HG03520 (cell line): ENCODE data around the gene SMARCA4.
"Not testable (repeated sequence)": the region's sequence is repeated elsewhere in the genome, so short reads cannot be mapped to it uniquely, and the experiment has no call there.

ENCODE experiments used
- ATAC-seq: cut with Tn5 transposase; IDR thresholded peaks from one replicate; pipeline ENCODE4 v1.9.1; 2021; ENCODE audit warnings: mild to moderate bottlenecking, moderate library complexity; ENCODE audit not compliant: unreplicated experiment

The SMARCA4 gene

DNA sequence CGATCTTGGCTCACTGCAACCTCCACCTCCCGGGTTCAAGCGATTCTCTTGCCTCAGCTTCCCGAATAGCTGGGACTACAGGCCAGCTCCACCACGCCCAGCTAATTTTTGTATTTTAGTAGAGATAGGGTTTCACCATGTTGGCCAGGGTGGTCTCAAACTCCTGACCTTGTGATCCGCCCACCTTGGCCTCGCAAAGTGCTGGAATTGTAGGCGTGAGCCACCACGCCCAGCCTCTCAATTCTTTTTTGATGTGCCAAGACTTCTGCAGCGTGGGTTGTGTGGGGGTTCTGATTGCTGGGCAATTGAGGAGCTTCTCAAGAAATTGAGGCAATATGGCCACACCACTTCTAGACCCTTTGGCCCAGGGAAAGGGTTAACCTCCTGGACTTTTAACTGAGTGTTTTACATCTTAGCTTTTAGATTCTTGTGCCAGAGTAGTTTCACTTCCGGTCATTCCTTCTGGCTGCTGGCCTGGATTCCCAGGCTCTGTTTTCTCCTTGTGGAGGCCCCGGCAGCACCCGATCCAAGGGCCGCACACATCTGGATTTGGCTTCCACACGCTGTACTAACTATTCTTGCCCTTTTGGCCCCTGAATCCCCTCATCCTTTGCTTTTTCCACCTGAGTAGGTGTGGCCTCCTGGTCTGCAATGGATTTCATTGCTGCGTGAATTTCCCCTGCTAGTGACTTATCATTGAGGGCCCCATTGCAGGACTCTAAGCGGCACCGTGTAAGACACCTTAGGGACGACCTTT, 14.7 kb downstream of the SMARCA4 start:
- no peak for ATAC-seq

DNA sequence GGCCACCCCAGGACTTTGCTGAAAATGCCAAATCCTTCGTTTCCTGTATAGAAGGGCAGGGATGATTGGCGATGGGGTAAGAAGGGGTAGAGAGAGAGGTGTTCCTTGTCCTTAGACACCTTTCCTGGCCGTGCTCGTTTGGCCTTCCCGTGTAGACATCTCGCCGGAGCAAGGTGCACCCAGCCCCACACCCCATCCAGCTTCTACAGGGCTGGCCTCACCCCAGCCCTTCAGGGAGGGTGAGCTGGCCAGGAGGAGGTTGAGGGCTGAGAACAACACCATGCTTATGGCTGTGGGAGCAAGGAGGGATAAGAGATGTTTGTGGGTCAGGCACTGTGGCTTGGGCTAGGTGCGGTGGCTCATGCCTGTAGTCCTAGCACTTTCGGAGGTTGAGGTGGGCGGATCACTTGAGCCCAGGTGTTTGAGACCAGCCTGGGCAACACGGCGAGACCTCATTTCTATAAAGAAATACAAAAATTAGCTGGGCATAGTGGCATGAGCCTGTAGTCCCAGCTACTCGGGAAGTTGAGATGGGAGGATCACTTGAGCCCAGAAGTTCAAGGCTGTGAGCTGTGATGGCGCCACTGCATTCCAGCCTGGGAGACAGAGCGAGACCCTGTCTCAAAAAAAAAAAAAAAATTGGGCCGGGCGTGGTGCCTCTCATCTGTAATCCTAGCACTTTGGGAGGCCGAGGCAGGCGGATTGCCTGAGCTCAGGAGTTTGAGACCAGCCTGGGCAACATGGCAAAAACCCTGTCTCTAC, 15.5 kb downstream of the SMARCA4 start:
- ATAC-seq: no peak

DNA sequence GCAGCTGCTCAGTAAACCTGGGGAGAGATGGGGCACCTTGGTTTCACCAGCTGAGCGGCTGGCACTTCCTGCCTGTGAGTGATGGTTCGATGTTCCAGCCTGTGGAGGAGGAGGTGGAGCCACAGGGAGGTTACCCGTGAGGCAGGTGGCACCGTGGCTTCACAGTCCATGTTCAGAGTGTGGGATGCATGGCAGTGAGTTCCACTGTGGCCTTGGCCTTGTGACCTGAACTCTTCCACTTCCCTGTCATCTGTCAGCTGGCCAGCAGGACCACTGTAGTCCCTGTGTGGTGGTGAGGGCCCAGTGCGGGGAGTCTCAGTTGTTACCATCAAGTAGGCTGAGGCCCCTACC, 16.9 kb downstream of the SMARCA4 start:
- no peak for ATAC-seq

DNA sequence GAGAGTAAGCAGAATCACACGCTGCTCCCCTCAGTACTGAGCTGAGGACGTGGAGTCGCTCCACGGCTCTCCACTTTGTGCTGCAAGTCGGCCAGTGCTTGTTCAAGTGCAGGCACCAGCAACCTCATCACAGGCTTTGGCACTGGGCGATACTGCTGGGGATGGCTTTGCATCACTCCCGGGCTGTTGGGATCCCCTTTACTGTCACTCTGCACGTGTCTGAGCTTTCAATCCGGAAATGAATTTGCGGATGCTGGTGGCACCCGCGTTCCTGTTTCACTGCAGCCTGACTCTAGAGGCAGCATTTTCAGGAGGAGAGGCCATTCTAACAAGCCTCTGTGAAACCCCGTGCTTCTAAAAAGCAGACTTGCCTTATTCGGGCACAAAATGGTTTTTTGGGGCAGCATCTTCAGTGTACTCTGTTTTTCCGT, 19.1 kb downstream of the SMARCA4 start:
- ATAC-seq: no peak

DNA sequence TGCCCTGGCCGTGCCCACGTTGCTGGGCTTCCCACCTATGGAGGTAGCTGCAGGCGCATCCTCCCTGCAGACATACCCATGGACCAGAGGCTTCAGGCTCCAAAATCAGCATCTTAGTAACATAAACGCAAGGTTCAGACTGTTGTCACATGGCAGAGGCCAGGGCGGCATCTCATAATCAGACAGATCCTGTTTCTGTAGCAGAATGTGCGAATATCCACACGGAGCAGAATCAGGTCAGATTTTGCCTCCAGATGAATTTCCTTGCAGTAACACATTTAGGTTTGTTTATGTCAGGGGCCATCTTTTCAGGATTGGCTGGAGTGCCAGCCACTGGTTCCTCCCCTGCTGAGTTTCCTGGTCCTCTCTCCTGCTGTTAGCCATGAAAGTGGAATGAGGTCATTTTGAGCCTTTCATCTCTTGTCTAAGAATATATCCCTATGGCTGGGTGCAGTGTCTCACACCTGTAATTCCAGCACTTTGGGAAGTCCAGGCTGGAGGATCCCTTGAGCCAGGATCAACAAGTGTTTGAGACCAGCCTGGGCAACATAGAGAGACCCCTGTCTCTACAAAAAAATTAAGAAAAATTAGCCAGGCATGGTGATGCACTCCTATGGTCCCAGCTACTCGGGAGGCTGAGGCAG, 20.5 kb downstream of the SMARCA4 start:
- ATAC-seq: no peak

DNA sequence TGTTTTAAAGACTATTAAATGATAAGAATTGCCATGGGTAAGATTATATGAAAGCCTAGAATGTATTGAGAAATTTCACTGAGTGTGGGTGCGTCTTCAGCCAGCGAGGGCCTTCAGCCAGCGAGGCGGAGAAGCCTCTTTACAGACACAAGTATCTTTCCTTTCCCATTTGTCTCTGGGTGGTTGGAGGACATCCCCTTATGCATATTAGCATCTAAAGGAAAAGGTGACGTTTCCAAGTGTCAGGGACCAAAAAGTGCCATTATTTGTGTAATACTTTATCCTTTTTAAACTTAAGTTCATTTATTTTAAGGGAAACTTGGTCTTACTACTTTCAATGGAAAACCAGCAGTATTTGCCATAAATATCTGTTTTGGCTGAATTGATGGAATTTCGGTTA, 22.2 kb downstream of the SMARCA4 start:
- no peak for ATAC-seq

DNA sequence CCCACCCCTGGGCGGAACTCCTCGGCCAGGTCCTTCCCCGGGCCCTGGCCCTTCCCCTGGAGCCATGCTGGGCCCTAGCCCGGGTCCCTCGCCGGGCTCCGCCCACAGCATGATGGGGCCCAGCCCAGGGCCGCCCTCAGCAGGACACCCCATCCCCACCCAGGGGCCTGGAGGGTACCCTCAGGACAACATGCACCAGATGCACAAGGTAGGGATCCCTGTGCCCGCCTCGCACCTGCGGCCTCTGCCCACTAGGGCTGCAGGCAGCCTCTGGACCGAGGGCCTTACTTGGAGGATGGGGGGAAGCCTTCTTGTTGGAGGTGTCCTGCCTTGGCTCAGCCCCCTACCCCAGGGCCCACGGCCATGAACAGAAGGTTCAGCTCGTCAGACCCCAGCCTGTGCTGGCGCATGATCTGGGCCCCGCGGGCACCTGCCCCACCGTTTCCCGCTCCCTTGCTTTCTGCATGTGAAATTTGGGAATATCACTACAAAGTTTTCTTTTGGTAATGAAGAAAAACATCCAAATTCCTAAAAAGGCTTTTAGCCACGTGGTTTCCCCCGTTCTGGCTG, 23.4 kb downstream of the SMARCA4 start:
- no peak for ATAC-seq

DNA sequence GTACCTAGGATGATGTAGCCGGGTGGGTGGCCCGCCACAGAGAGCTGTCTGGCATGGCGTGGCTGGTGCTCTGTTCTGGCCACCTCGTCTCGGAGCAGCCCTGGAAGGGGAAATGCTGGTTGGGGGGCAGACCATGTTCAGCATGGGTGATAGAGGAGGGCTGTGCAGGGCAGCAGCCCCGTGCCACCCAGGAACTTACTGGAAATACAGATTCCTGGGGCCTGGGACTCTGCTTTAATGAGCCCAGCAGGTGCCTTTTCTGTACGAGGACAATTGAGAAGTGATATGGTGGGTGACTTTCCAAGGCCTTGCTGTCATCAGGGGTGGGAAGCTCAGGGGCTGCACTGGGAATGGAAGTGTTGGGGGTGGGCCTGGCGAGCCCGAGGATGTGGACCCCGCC, 24.7 kb downstream of the SMARCA4 start:
- no peak for ATAC-seq

DNA sequence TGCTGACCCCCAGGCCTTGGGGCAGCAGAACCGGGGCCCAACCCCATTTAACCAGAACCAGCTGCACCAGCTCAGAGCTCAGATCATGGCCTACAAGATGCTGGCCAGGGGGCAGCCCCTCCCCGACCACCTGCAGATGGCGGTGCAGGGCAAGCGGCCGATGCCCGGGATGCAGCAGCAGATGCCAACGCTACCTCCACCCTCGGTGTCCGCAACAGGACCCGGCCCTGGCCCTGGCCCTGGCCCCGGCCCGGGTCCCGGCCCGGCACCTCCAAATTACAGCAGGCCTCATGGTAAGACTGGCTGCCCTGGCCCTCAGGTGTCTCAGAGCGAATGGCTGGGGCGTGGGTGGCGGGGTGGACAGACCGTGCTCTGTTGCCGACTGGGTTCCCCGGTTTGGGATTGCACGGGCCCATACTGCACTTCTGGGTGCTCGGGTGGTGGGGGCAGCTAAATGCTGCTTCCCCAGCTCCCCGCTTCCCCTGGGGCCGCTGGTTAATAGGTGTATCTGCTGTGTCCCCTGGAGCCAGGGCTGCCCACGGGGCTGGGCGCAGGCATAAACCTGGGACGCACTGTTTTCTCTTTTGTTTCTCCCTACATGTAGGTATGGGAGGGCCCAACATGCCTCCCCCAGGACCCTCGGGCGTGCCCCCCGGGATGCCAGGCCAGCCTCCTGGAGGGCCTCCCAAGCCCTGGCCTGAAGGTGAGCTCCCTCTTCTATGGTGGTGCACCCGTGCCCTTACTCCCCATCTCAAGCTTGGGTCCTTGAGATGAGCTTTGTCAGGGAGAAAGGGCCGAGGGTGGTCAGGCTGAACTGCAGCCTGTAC, 25.7 kb downstream of the SMARCA4 start:
- no peak for ATAC-seq

DNA sequence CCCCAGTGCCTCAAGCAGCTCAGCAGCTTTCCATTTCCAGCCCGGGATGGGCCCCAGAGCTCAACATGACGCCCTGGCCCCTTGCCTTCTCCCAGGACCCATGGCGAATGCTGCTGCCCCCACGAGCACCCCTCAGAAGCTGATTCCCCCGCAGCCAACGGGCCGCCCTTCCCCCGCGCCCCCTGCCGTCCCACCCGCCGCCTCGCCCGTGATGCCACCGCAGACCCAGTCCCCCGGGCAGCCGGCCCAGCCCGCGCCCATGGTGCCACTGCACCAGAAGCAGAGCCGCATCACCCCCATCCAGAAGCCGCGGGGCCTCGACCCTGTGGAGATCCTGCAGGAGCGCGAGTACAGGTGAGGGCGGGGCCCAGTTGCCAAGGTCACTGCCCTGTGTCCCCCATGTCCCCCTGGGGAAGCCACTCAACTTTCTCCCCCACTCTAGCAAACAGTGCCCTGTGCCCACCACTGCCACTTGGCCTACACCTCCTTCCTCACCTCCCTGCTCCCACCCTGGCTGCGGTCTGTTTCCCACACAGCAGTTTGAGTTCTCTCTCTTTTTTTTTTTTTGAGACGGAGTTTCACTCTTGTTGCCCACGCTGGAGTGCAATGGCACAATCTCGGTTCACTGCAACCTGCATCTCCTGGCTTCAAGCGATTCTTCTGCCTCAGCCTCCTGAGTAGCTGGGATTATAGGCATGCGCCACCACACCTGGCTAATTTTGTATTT, 26.9 kb downstream of the SMARCA4 start:
- no peak for ATAC-seq

DNA sequence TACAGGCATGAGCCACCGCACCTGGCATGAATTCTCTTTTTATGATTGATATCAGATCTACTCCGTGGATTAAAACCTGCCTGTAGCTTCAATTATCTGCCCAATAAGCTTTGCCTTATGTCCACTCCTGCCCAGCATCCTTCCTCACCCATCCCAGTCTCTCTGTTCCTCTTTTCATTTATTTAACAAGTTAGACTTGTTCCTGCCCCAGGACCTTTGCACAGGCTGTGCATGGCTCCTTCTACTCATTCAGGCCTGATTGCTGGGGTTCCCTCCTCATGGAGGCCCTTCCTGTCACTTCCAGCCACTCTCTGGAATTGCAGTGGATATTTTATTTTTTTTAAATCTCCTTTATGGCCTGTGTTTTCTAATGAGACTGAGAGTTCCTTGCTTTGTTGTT, 27.6 kb downstream of the SMARCA4 start:
- no peak for ATAC-seq

DNA sequence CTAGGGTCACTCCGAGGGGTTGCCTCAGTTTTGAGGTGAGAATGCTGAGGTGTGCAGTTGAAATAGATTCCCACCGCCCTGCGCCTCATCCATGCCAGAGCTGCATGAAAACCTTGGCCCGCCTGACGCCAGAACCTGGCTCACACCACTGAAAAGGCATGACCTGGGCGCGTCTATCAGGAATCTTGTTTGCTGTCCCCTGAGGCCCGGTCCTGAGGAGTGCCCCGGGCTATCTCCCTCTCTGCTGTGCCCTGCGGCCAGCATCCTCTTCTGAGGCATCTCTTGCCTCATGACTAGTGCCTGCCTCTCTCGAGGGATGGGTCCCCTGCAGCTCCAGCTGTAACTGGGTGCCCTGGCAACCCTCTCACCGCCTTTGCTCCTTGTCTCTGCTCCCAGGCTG, 28.1 kb downstream of the SMARCA4 start:
- no peak for ATAC-seq

DNA sequence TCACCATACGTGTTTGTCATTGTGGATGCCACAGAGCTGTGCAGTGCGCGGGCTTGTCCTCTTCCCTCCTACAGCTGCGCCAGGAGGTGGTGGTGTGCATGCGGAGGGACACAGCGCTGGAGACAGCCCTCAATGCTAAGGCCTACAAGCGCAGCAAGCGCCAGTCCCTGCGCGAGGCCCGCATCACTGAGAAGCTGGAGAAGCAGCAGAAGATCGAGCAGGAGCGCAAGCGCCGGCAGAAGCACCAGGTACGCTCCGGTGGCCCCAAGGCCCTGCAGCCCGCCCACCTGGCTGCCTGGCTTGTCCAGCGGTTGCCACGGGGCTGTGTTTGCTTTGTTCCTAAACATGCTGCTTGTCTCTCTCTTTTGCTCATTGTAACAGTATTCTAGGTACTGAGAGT, 30.2 kb downstream of the SMARCA4 start:
- ATAC-seq: no peak

DNA sequence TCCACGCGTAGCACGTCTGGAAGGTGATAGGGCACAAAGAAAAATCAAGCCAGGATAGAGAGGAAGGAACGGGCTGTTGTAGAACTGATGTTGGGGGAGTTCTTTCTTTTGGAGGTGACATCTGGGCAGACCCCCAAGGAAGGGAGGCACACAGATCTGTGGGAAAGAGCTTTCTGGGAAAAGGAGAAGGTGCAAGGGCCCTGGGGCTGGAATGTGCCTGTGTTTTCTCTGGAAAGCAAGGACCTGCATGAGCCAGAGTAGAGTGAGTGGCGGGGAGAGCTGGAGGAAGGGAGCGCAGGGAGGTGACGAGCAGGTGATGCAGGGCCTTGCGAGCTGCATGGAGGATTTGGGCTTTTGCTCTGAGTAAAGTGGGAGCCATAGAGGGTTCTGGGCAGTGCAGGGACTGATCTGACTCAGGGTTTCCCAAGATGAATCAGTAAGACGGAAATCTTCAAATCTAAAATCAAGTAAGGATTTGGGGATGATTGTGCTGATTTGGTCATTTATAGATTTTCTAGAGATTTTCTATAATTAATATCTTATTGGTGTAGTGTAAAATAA, 30.8 kb downstream of the SMARCA4 start:
- no peak for ATAC-seq

DNA sequence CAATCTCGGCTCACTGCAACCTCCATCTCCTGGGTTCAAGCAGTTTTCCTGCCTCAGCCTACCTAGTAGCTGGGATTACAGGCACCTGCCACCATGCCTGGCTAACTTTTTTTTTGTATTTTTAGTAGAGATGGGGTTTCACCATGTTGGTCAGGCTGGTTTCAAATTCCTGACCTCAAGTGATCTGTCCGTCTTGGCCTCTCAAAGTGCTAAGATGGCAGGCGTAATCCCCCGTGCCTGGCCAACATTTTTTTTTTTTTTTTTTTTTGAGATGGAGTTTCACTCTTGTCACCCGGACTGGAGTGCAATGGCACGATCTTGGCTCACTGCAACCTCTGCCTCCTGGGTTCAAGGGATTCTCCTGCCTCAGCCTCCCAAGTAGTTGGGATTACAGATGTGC, 31.3 kb downstream of the SMARCA4 start:
- ATAC-seq: not testable (repeated sequence)

DNA sequence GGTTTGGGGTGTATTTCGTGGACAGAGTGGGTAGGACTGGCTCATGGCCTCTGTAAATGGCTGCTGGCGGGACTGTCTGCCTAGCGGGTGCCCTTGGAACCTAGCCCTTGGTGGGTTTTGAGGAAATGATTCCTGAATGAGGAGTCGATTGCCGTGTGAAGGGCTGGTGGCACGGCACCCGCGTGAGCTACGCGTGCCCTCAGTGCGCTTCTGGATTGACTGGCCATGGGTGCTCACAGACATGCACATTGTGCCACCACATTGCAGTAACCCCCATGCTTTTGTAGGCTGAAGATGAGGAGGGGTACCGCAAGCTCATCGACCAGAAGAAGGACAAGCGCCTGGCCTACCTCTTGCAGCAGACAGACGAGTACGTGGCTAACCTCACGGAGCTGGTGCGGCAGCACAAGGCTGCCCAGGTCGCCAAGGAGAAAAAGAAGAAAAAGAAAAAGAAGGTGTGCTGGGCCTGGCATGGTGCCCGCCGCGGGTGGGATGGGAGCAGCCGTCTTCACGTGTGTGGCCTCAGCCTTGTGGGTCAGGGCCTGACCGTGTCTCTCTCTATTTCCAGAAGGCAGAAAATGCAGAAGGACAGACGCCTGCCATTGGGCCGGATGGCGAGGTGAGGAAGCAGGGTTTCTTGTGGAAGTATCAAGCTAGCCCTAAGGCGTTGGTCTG, 35.2 kb downstream of the SMARCA4 start:
- ATAC-seq: no peak

DNA sequence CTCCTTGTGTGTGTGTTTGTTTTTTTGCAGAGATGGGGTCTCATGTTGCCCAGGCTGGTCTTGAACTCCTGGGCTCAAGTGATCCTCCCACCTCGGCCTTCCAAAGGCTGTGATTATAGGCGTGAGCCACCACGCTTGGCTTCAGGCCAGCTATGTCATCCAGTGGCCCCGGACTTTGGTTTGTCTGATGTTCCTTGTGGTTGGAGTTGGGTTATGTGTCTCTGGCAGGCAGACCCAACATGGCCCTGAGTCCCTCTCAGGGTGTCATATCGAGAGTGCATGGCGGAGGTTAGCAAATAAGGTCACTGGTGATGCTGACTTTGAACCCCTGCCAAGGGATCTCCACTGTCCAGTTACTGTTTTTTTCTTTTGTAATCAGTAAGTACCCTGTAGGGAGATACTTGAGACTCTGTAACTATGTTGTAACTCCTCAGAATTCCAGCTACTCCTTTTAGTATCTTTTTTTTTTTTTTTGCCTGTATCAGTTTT, 37.3 kb downstream of the SMARCA4 start:
- no peak for ATAC-seq

DNA sequence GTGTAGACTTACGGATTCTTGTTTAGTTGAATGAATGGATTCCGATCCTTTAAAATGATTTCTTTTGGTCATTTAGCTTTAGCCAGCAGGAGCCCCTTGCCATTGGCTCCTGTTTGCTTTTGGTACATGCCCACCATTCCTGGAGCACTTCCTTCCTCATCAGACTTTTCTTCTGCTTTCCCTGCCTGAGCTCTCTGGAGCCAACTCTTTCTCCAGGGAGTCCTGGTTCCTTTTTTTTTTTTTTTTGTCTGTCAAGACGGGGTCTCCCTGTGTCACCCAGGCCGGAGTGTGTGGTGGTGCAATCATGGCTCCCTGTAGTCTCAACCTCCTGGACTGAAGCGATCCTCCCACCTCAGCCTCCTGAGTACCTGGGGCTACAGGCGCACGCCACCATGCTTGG, 37.8 kb downstream of the SMARCA4 start:
- ATAC-seq: no peak

DNA sequence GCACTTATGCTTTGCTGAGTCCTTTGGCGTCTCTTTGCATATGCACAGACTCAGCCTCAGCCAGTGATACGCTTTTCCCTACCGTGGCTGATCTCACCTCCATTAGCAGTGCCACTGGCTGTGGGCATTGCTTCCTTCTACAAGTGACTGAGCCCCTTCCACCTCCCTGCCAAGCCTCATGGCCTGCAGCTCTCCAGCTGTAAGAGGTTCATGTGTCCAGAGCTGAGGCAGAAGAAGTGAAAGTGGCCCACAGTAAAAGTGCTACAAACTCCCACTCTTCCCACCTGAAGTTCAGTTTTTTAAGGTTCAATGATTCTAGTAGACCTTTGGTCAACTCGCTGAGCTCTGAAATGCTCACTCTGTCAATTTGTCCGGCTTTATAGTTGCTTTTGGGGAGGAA, 44.7 kb downstream of the SMARCA4 start:
- ATAC-seq: no peak
